Caco-2 (cell line): Measurements from ENCODE around the gene HSF5. TPM values are rescaled to one million over a fixed set of nuclear protein-coding genes. Genes with fewer than 3 reads are reported as not detected.

Experiments
- BruUV-seq: library from RNA; stranded (reverse); fragments of 400-500 nt; replicated peaks from 2 replicates; lab custom pipeline; 2021; lab: Mats Ljungman, UMichigan
- CTCF ChIA-PET: fragments of 300-600 bp; sonication (Branson Sonifier 250); formaldehyde crosslinking; loops from one replicate; lab custom pipeline; 2022; ENCODE audit warnings: antibody characterized with exemption; lab: Charles Lee
- POLR2A ChIA-PET: fragments of 300-600 bp; sonication (Branson Sonifier 250); formaldehyde crosslinking; loops from one replicate; lab custom pipeline; 2022; ENCODE audit warnings: antibody characterized with exemption; lab: Charles Lee
- DNase-seq, 2 experiments: peaks; one replicate each; pipeline versions ENCODE4 v3.0.0 to v3.0.0-alpha.2; 2020 to 2022
- H3K27me3 ChIP-seq: replicated peaks from 2 replicates; pipeline ENCODE4 v1.6.0; 2011; ENCODE audit warnings: low read length; ENCODE audit not compliant: control insufficient read depth, insufficient read depth
- H3K36me3 ChIP-seq: 2 replicates; pipeline ENCODE4 v1.5.1; 2011; ENCODE audit warnings: low read length; ENCODE audit not compliant: control insufficient read depth, insufficient read depth
- H3K4me1 ChIP-seq: fragments of 250-450 bp; sonication (Bioruptor Pico); 2 replicates; pipeline ENCODE4 v1.5.1; 2020; ENCODE audit warnings: mild to moderate bottlenecking
- H3K4me3 ChIP-seq: 2 replicates; pipeline ENCODE4 v1.5.1; 2011; ENCODE audit warnings: low read depth, mild to moderate bottlenecking, control low read depth, low read length
- H3K9me3 ChIP-seq: fragments of 250-450 bp; sonication (Bioruptor Pico); 2 replicates; pipeline ENCODE4 v1.5.1; 2020; ENCODE audit warnings: mild to moderate bottlenecking, moderate library complexity
- H3K27ac Mint-ChIP-seq: one replicate; pipeline ENCODE4 v1.8.0; 2022; ENCODE audit warnings: mixed read lengths; ENCODE audit not compliant: unreplicated experiment
- H3K27me3 Mint-ChIP-seq: one replicate; pipeline ENCODE4 v1.8.0; 2022; ENCODE audit warnings: mixed read lengths; ENCODE audit not compliant: insufficient read depth, unreplicated experiment
- H3K36me3 Mint-ChIP-seq: one replicate; pipeline ENCODE4 v1.8.0; 2022; ENCODE audit warnings: mild to moderate bottlenecking, mixed read lengths; ENCODE audit not compliant: insufficient read depth, unreplicated experiment
- H3K4me1 Mint-ChIP-seq: one replicate; pipeline ENCODE4 v1.8.0; 2022; ENCODE audit warnings: low read depth, mixed read lengths; ENCODE audit not compliant: unreplicated experiment
- H3K4me3 Mint-ChIP-seq: one replicate; pipeline ENCODE4 v1.8.0; 2022; ENCODE audit warnings: mild to moderate bottlenecking, moderate library complexity, mixed read lengths; ENCODE audit not compliant: unreplicated experiment
- H3K9me3 Mint-ChIP-seq: one replicate; pipeline ENCODE4 v1.8.0; 2022; ENCODE audit warnings: mixed read lengths; ENCODE audit not compliant: unreplicated experiment
- intact Hi-C: fragments of 100-400 bp; cut with micrococcal nuclease; formaldehyde crosslinking; loops from one replicate; pipeline ENCODE4 v1.10.0; 2022; ENCODE audit not compliant: unreplicated experiment
- total RNA-seq: library from RNA; stranded (reverse); gene quantifications from 2 replicates; pipeline ENCODE4 v1.2.3, GENCODE V29; 2022
- TF ChIP-seq, protein P1 (sequence below), 2 experiments: fragments of 200-600 bp in 1 of 2; IDR thresholded peaks; 1 replicate in 1 of 2; 2 replicates in 1 of 2; pipeline versions ENCODE4 v1.5.1 to v1.8.0; 2011 to 2022; ENCODE audit warnings: antibody characterized with exemption in 1 of 2, control low read depth in 1 of 2, inconsistent platforms in 1 of 2, low read depth in 1 of 2, low read length in 1 of 2, mild to moderate bottlenecking in 1 of 2, moderate library complexity in 1 of 2; ENCODE audit not compliant: insufficient read depth in 1 of 2, severe bottlenecking in 1 of 2, unreplicated experiment in 1 of 2

The HSF5 gene
- total RNA-seq, 1 experiment from 2014 or later: 0.98 TPM

DNA sequence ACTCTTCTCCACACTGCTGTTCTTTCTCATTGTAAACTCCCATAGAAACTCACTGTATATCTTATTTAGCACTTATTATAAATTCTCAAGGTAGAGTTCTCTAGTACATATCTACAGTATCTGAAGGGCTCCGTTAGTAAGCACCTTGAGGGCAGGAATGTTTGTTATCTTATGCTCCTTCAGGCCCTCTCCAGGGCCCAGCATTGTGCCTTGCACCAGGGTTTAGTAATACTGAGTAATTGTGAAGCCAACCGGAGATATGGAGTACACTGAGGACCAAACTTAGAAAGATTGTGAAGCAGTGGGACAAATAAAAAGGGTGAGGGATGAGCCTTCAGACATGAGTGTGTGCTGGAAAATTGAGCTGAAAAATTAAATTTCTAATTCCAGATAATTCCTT, 97.3 kb downstream of the HSF5 start:
- DNase-seq: no peak
- intact Hi-C loops: loop anchor here (1.0 kb wide), 5 partner anchors 10 to 27 kb away; partner anchors contain the start of gene RNF43
- H3K4me3 ChIP-seq: no peak overlapping the region

DNA sequence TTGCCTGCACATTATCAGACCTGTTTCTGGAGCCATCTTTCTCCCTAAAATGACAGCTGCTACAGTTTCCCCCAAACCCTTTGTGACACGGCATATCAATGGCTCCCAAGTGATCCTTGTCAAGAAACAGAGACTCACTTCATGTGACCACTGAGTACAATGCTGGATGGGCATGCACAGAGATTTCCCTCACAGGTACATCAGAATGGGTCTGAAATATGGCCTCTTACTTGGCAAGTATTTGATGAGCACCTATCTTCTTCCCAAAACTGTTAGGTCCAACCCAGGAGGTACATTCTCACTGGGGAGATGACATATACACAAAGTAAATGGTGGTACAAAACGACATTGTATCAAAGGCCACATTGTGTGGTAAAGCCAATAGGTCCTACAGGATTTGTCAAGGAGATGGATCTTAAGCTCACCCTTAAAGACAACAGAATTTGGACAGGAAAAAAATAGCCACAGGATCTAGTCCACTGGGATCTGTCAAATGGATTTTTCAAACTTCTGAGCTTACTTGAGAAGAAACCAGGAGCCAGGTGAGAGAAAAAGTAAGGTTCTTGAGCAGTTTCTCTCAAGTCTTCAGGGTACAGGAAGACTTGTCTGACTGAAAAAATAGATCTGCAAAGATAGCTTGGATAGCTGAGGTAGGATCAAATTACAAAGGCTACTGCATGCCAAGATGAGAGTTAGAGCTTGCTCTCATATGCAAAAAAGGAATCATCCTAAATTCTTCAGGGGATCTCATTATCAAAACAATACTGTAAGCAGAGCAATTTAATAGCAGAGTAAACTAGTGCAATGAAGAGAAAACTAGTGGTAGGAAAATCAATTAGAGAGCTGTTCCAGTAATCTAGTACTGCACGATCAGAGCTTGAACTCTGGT, 99.7 kb downstream of the HSF5 start:
- Mint-ChIP-seq H3K4me3 (peak overlapping the region; percentile 4), H3K27ac (peak overlapping the region; percentile 48), H3K36me3 (peaks cover 66% of the 10 kb centered on the region), H3K9me3 (no peaks in the 10 kb centered on the region), H3K27me3 (no peaks in the 10 kb centered on the region), H3K4me1 (peaks cover 72% of the 10 kb centered on the region)
- Histone ChIP-seq H3K36me3 (peaks cover 2% of the 10 kb centered on the region; the same call in 1 of the 2 replicates), H3K9me3 (no peaks in the 10 kb centered on the region), H3K4me3 (no peak overlapping the region), H3K27me3 (no peaks in the 10 kb centered on the region), H3K4me1 (peaks cover 96% of the 10 kb centered on the region)
- ChIA-PET CTCF (interaction anchor here (0.6 to 0.8 kb wide), 3 partner anchors 23 to 71 kb away, joined by 3 to 5 read pairs (median 3); no protein-coding TSS in a partner anchor), POLR2A (interaction anchor here (1.1 kb wide), 1 partner anchor 29 kb away, joined by 5 read pairs; the partner anchor contains the start of gene RNF43)
- DNase-seq: no peak
- TF ChIP-seq, protein P1, sequence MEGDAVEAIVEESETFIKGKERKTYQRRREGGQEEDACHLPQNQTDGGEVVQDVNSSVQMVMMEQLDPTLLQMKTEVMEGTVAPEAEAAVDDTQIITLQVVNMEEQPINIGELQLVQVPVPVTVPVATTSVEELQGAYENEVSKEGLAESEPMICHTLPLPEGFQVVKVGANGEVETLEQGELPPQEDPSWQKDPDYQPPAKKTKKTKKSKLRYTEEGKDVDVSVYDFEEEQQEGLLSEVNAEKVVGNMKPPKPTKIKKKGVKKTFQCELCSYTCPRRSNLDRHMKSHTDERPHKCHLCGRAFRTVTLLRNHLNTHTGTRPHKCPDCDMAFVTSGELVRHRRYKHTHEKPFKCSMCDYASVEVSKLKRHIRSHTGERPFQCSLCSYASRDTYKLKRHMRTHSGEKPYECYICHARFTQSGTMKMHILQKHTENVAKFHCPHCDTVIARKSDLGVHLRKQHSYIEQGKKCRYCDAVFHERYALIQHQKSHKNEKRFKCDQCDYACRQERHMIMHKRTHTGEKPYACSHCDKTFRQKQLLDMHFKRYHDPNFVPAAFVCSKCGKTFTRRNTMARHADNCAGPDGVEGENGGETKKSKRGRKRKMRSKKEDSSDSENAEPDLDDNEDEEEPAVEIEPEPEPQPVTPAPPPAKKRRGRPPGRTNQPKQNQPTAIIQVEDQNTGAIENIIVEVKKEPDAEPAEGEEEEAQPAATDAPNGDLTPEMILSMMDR (IDR thresholded peaks at IDR 0.05; ENCODE audit: insufficient read depth in 1 of 2, low read depth in 1 of 2, low read length in 1 of 2, severe bottlenecking in 1 of 2, unreplicated experiment in 1 of 2): no peak
- intact Hi-C loops: no loop called here
- TSS peak; percentile 21 for BruUV-seq

More for the DNA sequence above, 97.3 kb downstream of the HSF5 start:
- TSS peak; percentile 69 for BruUV-seq
- ChIA-PET POLR2A (no interaction called here), CTCF (no interaction called here)
- Histone ChIP-seq H3K4me1 (peaks cover 96% of the 10 kb centered on the region), H3K36me3 (peaks cover 2% of the 10 kb centered on the region; the same call in 1 of the 2 replicates), H3K9me3 (no peaks in the 10 kb centered on the region), H3K27me3 (no peaks in the 10 kb centered on the region)
- Mint-ChIP-seq H3K9me3 (no peaks in the 10 kb centered on the region), H3K4me1 (peaks cover 66% of the 10 kb centered on the region), H3K4me3 (peak overlapping the region; percentile 62), H3K36me3 (peaks cover 74% of the 10 kb centered on the region), H3K27me3 (no peaks in the 10 kb centered on the region), H3K27ac (peak overlapping the region; percentile 90)
- TF ChIP-seq, protein P1 (IDR thresholded peaks at IDR 0.05; ENCODE audit: insufficient read depth in 1 of 2, low read depth in 1 of 2, low read length in 1 of 2, severe bottlenecking in 1 of 2, unreplicated experiment in 1 of 2): no peak

DNA sequence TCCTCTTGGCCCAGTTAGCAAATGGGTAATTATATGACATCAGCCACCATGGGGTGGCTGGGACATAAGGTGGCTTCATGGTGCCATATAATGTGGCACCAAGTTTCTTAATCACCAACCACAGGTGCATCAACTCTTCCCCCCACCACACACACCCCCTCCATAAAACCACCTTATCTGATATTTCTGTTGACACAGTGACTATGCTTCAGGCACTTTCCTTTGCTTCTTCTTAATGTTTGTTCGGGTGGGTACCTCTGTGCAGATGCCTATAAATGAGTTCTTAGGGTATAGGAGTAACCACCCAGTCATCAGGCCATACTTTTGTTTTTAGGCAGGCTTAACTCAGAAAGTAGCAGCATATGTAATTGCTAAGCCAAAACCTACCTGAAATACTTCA, 100.4 kb downstream of the HSF5 start:
- H3K4me3 Mint-ChIP-seq: peak overlapping the region; percentile 4
- peaks cover 69% of the 10 kb centered on the region for H3K36me3 Mint-ChIP-seq
- no peaks in the 10 kb centered on the region for H3K27me3 Mint-ChIP-seq
- H3K4me1 Mint-ChIP-seq: peaks cover 73% of the 10 kb centered on the region
- Histone ChIP-seq H3K9me3 (no peaks in the 10 kb centered on the region), H3K4me1 (peaks cover 96% of the 10 kb centered on the region), H3K36me3 (peaks cover 2% of the 10 kb centered on the region; the same call in 1 of the 2 replicates), H3K4me3 (no peak overlapping the region), H3K27me3 (no peaks in the 10 kb centered on the region)
- intact Hi-C loops: no loop called here
- BruUV-seq: no TSS peak
- TF ChIP-seq, protein P1 (IDR thresholded peaks at IDR 0.05; ENCODE audit: insufficient read depth in 1 of 2, low read depth in 1 of 2, low read length in 1 of 2, severe bottlenecking in 1 of 2, unreplicated experiment in 1 of 2): no peak
- DNase-seq: peak; percentile 59 to 62
- ChIA-PET POLR2A (no interaction called here), CTCF (interaction anchor here (0.6 kb wide), 1 partner anchor 22 kb away, joined by 3 read pairs; no protein-coding TSS in a partner anchor)
- peak overlapping the region; percentile 48 for H3K27ac Mint-ChIP-seq
- H3K9me3 Mint-ChIP-seq: no peaks in the 10 kb centered on the region
